A673 (cell line): Measurements from ENCODE around the gene CDC42BPA.

Source experiments
- CTCF ChIP-seq: fragments of 300-800, 200-600 bp; sonication (generic); conservative IDR thresholded peaks from 2 replicates; pipeline ENCODE4 v1.5.1; 2017; ENCODE audit warnings: low read depth, mild to moderate bottlenecking, antibody characterized with exemption, low read length, moderate library complexity, mixed read lengths
- EZH2 ChIP-seq: fragments of 200-600 bp; sonication (generic); IDR thresholded peaks from 2 replicates; pipeline ENCODE4 v1.6.1; 2017; ENCODE audit warnings: borderline replicate concordance, low read depth, mild to moderate bottlenecking, mixed read lengths, antibody characterized with exemption, low read length; ENCODE audit not compliant: poor library complexity, severe bottlenecking

GRCh38 chr1:227009937-227010336 is 308.4 kb downstream of the CDC42BPA start:
- TF ChIP-seq CTCF, result no peak
- no peak for TF ChIP-seq EZH2
